ENCODE results near the gene PPP1R13B.

GRCh38 chr14:103875010-103875409, 27.6 kb upstream of the PPP1R13B start:
- TF ChIP-seq CTCF (IDR thresholded peaks at IDR 0.05) (no peak), EZH2 (IDR thresholded peaks at IDR 0.05) (no peak), EZH2phosphoT487 (IDR thresholded peaks at IDR 0.05) (no peak)
